Fibroblast of skin of scalp (primary cell): ENCODE measurements around the gene GSTK1. TPM values are rescaled to one million over a fixed set of nuclear protein-coding genes. Genes with fewer than 3 reads are reported as not detected.
"Not testable (repeated sequence)": the region's sequence is repeated elsewhere in the genome, so short reads cannot be mapped to it uniquely, and the experiment has no call there.

ENCODE experiments used
- DNase-seq: peaks from one replicate; pipeline ENCODE4 v3.0.0-alpha.2; 2013
- polyA plus RNA-seq, 2 experiments: library from polyadenylated mRNA; unstranded; fragments of 120-200 nt; gene quantifications; one replicate each; pipeline ENCODE4 v1.2.1, GENCODE V29; 2013; ENCODE audit not compliant: insufficient read length in 2 of 2

GSTK1 gene
- 96.7 TPM for polyA plus RNA-seq (2013, experiment 1 of 2; ENCODE audit: insufficient read length)
- 86.9 TPM for polyA plus RNA-seq (2013, experiment 2 of 2; ENCODE audit: insufficient read length)

DNA sequence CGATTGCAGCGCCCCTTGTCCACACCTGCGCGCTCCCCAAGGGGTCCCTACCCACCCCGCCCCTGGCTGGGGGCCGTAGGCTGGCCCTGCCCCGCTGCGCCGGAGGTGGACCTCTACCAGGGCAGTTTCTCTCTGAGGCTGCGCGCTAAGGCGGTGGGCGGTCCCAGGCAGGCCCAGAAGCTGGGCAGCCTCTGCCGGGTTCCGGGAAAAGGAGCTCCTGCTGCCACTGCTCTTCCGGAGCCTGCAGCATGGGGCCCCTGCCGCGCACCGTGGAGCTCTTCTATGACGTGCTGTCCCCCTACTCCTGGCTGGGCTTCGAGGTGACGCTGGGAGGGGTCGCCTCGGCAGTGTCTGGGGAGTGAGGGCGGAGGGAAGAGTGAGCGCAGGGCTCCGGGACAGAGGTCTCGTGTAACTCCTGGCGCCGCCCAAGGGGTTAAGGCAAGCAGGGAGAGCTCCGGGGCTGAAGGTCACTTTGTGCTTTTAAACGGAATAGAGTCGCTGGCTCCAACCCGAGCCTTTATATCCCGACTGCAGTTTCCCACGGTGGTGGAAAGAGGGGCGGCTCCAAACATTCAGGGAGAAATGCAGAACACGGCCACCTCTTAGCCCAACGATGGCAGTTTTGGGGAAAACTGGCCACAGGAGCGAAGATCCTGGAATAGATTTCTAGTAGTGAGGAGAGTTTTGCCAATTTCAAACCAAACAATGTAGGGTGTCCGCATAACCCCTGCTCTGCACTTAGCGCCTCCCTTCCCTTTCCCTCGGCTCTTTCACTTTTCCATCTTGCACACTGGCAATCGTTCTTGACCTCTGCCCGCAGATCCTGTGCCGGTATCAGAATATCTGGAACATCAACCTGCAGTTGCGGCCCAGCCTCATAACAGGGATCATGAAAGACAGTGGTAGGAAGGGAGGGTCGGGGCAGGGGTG lies at the start of gene GSTK1:
Gene GSTK1, plus strand, starts transcription at position 176 of the 930 bp plus-strand sequence. Its CDS starts 73 bp downstream, at position 249.
- DNase-seq, result peak; percentile 68

GRCh38 chr7:143213478-143213877 lies 49.8 kb upstream of the GSTK1 start:
- not testable (repeated sequence) for DNase-seq

GRCh38 chr7:143214789-143215679 lies 48.2 kb upstream of the GSTK1 start:
- DNase-seq, result peak; percentile 82

DNA sequence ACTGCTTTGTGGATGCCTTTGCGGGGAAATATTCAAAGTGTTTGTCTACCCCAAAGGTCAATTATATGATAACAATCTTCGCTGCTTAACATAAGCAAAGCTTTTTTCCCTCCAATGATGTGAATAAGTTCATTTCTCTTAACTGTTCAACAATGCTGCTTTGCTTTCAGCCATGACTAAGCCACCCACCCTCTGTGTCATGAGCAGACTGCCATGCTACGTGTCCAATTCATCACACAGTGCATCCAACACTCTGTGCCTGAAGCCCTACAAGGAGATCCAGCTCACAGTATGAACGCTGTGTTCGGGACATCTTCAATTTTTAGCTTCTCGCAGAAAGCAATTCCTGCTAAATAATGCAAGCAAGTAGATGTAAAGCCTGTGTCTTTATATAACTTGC lies 47.1 kb upstream of the GSTK1 start:
- peak; percentile 27 for DNase-seq

DNA sequence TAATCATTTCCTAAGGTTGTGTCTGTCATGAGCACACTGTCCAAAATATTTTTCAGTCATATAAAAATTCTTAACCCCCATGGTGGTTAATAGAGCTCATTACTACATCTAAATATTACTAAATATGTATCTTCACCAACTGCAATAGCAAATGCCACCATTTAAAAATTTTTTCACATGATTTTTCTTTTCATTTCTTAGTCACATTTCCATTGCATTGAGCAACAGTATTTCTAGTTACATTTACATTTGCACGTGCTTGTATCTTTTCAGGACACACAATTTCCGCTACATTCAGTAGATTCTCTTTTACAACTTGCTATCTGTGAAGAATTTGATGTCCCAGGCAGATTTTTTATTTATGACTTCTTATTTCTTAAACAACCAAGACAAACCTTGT lies 46.6 kb upstream of the GSTK1 start:
- DNase-seq, result no peak

DNA sequence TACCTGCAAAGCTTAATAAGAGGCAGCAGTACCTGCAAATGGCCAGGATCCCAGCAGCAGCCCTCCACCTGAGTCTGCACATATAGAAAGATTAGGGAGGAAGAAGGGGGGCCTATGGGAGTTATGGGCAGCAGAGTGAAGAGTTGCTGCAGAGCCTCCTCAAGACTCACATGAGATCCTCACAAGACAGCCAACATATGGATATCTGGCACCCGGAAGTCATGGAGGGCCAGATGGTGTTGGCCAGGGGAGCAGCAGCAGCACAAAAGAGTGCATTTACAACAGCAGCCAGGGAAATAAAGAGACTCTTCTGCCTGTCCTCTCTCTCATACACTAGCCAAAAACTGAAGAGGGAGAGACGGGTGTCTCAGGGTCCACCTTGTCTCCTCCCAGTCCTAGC lies 45.4 kb upstream of the GSTK1 start:
- DNase-seq, result no peak

DNA sequence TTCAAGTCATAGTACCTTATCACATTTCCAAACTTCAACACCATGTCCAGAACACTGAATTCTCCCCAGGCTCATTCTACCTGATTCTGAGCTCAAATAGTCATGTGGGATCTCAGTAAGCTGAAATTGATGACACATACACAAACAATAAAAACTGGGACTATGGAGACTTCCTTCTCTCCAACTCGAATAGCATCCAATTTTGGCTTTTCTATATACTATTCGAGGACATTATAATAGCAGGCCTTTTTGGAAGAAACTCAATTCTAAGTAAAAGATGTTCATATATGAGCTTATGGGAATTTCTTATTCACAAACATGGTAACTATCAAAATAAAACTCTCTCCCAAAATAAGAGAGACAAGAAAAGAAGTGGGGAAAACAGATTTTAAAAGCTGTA lies 42.0 kb upstream of the GSTK1 start:
- no peak for DNase-seq

- no peak for DNase-seq
These were observed 41.5 kb upstream of the GSTK1 start, which contains the start of gene TAS2R40 for GRCh38 chr7:143221737-143222136. TAS2R40 (plus strand) TSS chr7:143222037; CDS start chr7:143222079, 42 bp downstream.

DNA sequence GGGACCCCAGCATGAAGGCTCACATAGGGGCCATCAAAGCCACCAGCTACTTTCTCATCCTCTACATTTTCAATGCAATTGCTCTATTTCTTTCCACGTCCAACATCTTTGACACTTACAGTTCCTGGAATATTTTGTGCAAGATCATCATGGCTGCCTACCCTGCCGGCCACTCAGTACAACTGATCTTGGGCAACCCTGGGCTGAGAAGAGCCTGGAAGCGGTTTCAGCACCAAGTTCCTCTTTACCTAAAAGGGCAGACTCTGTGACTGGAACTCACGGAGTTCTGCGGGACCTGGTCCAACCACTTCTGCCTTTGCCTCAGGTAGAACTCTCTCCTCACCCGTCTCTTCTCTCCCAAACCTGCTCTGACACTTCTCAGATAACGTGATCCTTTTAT lies 40.5 kb upstream of the GSTK1 start:
- no peak for DNase-seq

DNA sequence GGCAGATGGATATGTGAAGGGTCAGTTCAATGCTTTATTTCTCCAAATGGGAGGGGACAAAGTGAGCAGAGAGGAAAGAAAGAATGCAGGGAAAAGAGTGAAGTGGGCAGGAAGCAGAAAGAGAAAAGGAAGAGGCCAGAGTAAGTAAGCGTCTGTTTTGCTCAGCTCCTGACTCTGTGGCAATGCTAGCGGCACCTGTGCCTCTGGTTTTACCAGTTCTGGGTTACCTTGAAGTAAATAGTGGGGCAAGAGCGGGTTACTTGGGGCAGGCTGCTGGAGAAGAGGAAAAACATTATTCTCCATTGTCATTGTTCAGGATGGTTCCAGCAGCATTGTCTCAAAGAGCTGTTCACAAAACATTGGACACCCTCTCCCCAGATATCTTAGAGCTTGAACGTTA lies 39.5 kb upstream of the GSTK1 start:
- DNase-seq, result no peak

GRCh38 chr7:143225047-143225446 lies 38.2 kb upstream of the GSTK1 start:
- no peak for DNase-seq

DNA sequence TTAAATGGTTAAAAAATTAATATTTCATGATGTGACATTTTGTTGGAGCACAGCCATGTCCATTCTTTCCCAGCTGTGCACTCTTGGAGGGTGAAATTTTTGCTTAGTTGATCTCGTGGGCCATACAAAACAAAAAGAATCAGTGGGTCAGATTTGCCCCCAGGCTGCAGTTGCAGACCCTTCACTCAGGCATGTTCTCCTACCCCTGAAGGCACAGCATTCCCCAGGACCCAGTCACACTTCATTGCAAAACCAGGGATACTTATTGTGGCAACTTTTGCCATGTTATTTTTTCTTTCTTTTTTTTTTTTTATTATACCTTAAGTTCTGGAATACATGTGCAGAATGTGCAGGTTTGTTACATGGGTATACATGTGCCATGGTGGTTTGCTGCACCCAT lies 35.4 kb upstream of the GSTK1 start:
- DNase-seq, result peak; percentile 60

DNA sequence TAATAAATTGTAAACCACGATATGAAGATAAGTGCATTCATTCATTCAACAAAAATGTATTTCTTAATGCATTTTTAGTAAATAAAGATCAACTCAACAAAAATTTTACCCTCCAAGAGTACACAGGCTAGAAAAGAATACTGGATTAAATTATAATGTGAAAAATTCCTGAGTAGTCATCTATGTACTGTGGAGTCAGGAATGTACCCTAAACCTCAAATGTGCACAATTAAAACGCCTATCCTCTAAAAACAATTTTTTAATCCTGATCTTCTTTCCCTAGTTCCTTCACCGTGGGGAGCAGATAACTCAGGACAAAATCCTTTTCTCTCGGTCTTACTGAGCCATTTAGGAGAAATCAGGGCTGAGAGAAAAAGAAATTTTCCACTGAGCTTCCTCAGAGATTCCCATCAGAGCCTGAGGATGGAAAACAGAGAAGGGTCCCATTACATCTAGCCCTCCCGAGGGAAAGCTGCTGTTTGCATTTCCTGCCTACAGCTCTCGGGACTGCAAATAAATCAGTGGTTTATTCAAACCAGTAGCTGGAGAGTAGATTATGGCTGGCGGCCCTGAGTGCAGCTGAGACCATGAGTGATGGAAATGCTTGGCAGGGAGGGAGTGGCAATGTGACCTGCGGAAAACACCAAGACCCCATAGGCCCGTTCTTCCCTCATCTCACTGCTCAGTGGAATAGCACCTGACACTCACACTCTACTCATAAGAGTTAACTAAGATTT lies 34.0 kb upstream of the GSTK1 start:
- DNase-seq, result peak; percentile 55

DNA sequence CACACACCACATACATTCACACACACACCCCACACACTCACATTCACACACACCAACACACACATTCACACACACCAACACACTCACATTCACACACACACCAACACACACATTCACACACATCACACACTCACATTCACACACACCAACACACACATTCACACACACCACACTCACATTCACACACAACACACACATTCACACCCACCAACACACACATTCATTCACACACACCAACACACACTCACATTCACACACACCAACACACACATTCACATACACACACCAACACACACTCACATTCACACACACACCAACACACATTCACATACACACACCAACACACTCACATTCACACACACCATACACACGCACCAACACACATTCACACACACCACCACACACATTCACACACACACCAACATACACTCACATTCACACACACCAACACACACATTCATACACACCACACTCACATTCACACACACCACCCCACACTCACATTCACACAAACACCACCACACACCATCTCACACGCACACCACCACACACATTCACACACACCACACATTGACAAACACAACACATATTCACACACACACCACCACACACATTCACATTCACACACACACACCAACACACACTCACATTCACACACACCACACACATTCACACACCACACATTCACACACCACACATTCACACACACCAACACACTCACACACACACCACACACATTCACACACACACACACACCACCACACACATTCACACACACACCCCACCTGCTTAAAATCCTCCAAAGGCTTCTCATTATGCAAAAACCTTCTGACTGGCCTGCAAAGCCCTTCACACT lies 32.4 kb upstream of the GSTK1 start:
- DNase-seq, result no peak

- DNase-seq, result no peak
These were observed 29.3 kb upstream of the GSTK1 start for GRCh38 chr7:143233816-143234532.

- DNase-seq, result no peak
These were observed 28.7 kb upstream of the GSTK1 start for GRCh38 chr7:143234533-143234875.

- no peak for DNase-seq
These were observed 27.7 kb upstream of the GSTK1 start for GRCh38 chr7:143235561-143235960.

- DNase-seq, result no peak
These were observed 26.7 kb upstream of the GSTK1 start for GRCh38 chr7:143236408-143236990.

- no peak for DNase-seq
These were observed 25.9 kb upstream of the GSTK1 start for GRCh38 chr7:143237366-143237765.

- DNase-seq, result peak; percentile 43
These were observed 24.8 kb upstream of the GSTK1 start for GRCh38 chr7:143238289-143238980.
